H54 (cell line): Measurements from ENCODE around the gene ASF1A.

ENCODE experiments used
- DNase-seq: peaks from one replicate; pipeline ENCODE4 v3.0.0; 2011; ENCODE audit warnings: low spot score, mixed read lengths; ENCODE audit not compliant: insufficient read length
- FAIRE-seq: peaks from 3 replicates; lab custom pipeline; 2011; peaks lifted over from hg19 to GRCh38; lab: Jason Lieb, UNC
- POLR2A ChIP-seq: IDR thresholded peaks from 2 replicates; pipeline ENCODE4 v1.6.1; 2011; ENCODE audit warnings: low read depth, mild to moderate bottlenecking, low read length

ASF1A gene

DNA sequence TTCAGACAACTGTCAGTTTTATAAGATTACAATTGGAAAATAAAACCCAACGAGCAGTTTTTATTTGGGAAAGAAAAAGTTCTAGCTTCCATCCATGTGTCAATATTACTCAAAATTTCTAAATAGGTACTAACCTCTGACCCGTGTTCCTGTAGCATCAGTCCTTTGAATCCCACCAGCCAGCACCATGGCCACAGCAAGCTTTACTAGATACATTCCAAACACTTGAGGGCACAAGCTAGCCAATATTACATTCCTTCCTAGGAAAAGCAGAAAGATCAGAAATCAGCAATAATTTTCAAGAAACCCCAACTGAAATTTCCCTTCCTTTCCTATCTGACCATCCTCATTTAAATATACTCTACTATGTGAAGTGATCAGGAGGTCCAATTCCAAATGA, 19.2 kb downstream of the ASF1A start:
- no peak for TF ChIP-seq POLR2A
- no peak for DNase-seq
- no peak for FAIRE-seq

DNA sequence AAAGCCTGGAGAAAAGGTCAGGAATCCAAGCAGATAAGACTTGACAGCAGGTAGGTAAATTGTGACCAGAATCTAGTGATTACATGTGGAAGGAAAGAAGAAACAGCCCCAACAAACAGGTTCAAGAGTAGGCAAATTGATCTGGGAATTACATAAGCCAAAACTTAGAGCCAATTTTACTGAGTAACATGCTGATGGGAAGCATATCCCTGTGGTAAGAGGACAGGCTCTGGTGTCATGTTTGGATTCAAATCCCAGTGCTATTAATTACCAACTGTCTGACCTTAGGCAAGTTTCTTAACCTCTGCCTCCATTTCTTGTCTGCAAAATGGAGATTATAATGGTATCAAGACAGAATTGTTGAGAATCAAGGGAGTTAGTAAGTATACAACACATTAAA, 20.6 kb downstream of the ASF1A start:
- TF ChIP-seq POLR2A: no peak
- DNase-seq: no peak
- no peak for FAIRE-seq

DNA sequence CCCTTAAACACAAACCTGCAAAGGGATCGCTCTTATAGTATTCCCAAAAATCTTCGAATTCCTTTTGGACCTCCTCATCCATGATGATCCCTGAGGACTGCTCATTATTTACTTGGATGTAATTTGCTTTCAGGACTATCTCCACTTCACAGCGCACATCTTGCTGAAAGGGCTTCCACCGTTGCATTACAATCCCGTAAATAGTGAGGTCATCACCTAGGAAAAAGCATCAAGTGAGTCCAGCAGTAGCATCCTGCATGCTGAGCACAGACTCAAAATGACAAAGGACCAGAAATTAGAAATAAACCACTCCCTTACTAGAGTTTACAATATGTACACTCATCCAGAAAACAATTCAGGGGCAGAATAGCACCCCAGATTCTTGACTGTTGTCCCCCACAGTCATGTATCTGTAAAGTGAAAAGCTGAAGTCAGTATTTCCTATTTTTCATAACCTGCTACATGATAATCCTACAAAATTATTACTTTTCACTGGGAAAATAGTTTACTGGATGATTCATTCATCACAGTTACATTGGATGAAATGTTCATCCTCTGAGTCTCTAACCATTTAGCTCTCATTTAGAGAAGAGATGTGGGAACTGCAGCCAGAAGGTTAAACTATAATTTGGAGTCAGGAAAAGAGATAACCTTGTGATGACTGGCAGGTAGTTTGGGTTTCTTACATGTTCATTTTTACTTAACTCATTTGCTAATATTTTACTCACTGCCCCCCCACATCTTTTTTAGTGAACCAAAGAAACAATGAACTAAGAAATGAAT, 23.8 kb downstream of the ASF1A start:
- no peak for FAIRE-seq
- DNase-seq: no peak
- TF ChIP-seq POLR2A: no peak

DNA sequence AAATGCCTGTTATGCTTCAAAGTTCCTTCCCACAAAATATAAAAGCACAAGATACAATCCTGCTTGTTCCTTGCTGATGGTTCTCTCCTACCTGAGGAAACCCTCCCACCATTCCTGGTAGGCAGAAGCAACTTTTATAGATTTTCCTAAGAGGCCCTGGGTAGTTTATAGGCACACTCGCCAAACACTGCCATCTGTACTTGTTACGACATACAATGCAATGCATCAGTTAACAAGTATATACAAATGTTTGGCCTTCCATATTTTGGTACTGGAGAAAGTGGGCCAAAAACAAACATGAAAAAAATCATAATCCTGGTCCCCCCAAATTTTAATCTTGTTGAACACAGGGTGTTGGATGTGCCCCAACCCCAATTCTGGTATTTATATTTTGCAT, 24.4 kb downstream of the ASF1A start:
- no peak for TF ChIP-seq POLR2A
- no peak for FAIRE-seq
- DNase-seq: no peak

DNA sequence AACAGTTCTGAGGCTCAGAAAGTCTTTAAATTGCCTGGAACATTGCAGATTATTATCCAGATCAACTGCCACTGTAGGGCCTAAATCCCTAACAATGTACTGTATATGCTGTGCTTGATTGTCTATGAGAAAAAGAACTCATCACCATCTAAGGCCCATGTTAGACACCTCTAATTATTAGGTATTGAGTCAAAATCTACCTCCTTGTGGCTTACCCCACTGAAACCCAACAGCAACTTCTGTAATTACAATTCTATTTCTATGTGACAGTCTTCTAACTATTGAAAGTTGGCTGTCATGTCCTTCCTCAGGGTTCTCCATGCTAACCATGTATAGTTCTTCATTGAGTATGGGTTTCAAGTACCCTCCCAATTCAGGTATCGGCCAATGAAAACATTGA, 27.1 kb downstream of the ASF1A start:
- DNase-seq (no peak), FAIRE-seq (no peak)
- no peak for TF ChIP-seq POLR2A

DNA sequence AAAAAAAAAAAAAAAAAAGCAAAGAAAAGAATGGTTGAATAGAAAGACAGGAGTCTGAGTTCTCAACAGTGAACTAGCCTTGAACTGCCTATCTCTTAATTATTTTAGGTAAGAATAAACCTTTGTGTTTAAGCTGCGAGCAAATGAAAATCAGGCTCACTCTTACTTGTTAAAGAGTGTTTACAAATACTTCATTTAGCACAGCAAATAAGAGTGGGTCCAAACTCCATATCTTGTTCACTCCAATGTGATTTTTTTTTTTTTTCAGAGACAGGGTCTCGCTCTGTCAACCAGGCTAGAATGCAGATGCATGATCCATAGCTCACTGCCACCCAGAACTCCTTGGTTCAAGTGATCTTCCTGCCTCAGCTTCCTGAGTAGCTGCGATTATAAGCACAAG, 29.1 kb downstream of the ASF1A start:
- no peak for TF ChIP-seq POLR2A
- no peak for FAIRE-seq
- no peak for DNase-seq

DNA sequence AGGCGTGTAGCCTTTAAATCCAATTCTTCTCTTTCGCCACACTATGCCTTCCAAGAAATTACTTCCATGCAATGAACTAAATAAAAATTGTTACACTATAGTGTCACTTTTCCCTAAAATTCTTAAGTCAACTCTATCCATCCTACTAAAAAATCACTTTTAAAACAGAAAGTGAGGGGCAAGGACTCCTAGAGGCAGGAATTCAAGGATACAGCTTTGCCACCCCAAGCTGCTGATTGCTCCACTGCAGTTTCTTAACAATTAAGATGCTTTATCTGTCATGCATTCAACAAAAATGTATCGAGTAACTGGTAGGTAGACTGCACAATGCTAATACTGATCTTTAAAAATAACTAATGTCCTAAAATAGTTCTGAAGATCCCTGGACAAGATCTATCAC, 36.7 kb downstream of the ASF1A start:
- no peak for DNase-seq
- FAIRE-seq: no peak

DNA sequence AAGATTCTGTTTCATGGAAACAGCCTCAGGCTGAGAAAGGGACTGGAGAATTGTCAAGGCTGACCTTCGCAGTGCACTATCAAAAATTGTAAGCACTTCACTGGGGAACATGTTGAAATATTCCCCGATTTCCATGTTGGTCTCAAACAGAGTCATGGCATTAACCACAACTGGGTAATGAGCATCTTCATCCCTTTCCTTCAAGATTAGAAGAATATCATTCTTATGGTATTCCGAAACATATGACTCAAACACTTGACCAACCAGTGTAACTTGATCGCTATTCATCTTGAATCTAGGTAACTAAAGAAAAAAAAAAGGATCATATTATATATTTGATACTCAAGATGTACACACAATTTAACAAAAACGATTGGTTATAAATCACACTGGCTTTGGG, 37.5 kb downstream of the ASF1A start:
- DNase-seq (no peak), FAIRE-seq (no peak)
- TF ChIP-seq POLR2A: no peak

More for the DNA sequence above, 36.7 kb downstream of the ASF1A start:
- no peak for TF ChIP-seq POLR2A

DNA sequence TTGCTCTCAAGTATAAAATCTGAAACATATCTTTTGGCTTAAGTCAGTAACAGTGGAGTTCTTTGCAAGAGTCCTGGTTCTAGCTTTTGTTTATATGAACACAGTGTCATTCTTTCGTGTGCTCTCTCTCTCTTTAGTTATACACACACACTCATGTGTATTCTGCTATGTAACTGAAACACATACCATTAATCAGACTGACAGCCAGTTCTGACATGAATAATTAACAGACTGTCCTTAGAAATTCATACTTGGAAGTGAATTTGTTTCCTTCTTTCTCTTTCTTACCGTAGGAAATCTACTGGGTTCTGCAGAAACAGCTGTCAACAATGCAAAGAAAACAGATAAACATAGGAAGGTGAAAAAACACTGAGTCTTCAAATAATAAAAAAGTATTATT, 38.5 kb downstream of the ASF1A start:
- no peak for DNase-seq
- TF ChIP-seq POLR2A: no peak
- FAIRE-seq: no peak

DNA sequence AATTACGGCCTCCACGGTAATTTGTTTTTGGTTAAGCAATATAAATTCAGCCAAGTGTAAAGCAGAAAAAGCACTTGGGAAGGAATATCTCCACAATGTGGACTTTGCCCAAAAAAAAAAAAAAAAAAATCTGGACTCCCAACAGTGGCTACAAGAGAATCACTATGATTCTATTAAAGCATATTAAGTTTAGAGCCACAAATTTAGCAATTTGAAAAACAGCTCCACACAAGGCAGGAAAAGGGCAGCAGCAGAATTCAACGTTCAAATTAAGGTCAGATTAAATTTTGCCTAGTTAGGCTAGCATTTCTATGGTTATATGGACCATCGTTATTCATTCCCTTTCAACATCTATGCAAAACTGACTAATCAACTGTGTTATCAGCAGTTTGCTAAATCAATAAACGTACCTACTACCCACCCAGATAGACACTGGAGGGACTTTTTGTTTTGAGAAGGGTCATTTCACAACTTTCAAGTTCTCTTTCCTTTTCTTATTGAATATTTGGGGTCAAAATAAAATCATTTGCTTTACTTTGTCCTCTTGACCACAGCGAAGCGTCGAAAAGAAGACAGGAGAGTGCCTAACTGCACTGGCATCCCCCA, 40.0 kb downstream of the ASF1A start:
- FAIRE-seq (no peak), DNase-seq (no peak)
- no peak for TF ChIP-seq POLR2A

DNA sequence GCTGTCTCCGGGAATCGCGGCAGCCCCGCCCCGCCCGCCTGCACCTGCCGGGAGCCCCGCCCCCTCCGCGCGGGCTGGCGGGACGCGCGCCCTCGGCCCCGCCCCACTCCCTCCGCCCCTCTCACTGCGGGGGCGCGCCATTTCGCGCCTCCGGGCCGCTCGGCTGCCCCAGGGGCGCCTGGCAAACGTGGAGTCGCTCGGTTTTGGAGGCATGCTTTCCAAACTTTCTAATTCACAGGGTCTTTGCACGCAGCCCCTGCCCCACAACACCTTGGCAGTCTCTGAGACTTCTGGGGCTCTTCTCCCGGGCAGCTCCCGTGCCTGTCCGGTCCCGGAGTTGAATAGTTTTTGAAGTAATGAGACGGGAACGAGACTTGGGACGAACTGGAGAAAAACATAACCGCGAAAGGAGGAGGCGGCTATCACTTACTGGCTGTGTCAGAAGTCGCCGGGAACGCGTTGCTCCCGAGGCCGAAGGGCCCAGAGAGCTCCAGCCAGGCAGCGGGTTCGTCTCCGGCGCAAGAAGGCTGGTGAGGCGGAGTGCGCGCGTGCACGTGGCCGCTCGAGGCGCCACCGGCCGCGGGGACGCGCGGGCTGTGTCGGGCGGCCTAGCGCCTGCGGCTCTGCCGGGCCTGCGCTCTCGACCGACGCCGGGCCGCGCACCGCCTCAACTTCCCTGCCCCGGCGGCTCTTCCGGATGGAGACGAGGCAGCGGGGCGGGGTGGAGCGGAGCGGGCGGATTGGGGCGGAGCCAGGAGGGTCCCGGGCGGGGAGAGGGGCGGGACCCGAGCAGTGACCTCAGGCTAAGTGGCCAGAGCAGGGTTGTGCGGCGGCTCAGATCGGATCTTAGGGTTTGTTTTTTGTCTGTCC, 40.7 kb downstream of the ASF1A start, which contains the start of gene MCM9:
MCM9 (minus strand) TSS at position 699 of the 870 bp plus-strand sequence. CDS start 3,436 bp downstream, outside the sequence.
- peak; percentile 42; the same call in 1 of the 2 replicates for TF ChIP-seq POLR2A
- FAIRE-seq: peak; percentile 43
- DNase-seq: peak; percentile 76

DNA sequence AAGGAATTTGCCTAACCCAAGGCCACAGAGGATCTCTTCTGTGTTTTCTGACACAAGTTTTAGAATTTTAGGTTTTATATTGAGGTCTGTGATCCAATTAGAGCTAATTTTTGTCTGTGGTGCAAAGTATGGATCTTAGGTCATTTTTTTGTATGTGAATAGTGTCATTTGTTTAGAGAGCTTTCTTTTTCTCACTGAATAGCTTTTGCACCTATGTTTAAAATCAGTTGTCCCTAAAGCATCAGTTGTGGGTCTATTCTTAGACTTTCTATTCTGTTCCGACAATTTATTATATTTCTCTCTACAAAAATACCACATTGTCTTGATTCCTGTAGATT, 41.3 kb downstream of the ASF1A start:
- no peak for DNase-seq
- TF ChIP-seq POLR2A: no peak
- FAIRE-seq: no peak

DNA sequence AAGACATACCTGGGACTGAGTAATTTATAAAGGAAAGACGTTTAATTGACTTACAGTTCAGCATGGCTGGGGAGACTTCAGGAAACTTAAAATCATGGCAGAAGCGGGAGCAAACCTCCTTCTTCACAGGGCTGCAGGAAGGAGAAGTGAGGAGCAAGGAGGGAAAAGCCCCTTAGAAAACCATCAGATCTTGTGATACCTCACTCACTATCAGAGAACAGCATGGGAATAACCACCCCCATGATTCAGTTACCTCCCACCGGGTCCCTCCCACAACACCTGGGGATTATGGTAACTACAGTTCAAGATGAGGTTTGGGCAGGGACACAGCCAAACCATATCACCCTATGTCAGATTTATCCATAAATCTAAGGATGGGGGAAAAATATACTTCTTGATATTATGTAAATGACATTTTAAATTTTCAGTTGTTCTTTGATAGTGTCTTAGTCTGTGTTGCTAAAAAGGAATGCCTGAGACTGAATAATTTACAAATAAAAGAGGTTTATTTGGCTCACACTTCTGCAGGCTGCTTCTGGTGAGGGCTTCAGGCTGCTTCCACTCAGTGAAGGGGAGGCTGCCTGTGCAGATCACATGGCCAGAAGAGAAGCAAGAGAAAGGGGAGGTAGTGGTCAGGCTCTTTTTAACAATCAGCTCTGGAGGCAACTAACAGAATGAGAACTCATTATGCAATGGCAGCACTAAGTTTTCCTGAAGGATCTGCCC, 42.2 kb downstream of the ASF1A start:
- TF ChIP-seq POLR2A: no peak
- DNase-seq (no peak), FAIRE-seq (no peak)

DNA sequence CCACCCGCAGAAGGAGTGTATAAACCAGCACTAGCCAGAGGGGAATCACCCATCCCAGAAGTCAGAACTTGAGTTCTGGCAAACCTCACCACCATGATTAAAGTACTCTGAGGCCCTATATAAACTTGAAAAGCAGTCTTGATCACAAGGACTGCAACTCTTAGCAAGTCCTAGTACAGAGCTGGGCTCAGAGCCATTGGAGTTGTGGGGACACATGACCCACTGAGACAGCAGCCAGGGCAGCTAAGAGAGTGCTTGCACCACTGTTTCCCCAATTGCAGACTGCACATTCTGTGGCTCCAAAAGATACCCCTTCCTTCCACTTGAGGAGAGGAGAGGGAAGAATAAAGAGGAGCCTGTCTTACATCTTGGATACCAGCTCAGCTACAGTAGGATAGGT, 45.7 kb downstream of the ASF1A start:
- no peak for FAIRE-seq
- TF ChIP-seq POLR2A: no peak
- no peak for DNase-seq
